Measurements from ENCODE around the gene SMPD3.

The SMPD3 gene

GRCh38 chr16:68380676-68381362 lies 67.5 kb downstream of the SMPD3 start:
- DNase-seq (ENCODE audit: low spot score): no peak

DNA sequence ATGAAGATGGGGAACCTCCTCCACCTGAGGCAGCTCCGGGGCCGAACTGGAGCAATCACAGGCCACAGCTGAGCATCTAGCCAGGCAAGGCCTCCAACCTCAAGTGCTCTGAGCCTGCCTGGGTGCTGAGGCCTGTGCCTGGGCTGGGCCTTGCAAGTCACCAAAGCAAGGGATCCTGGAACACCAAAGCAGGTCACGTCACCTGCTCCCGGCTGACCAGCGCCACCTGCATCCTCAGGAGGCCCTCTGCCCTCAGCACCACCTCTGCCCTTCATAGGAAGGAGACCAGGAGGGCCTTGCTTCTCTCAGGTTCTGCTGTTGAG lies 68.0 kb downstream of the SMPD3 start:
- no peak for DNase-seq (ENCODE audit: low spot score)

GRCh38 chr16:68379472-68380347 lies 68.6 kb downstream of the SMPD3 start:
- DNase-seq (ENCODE audit: low spot score): no peak

DNA sequence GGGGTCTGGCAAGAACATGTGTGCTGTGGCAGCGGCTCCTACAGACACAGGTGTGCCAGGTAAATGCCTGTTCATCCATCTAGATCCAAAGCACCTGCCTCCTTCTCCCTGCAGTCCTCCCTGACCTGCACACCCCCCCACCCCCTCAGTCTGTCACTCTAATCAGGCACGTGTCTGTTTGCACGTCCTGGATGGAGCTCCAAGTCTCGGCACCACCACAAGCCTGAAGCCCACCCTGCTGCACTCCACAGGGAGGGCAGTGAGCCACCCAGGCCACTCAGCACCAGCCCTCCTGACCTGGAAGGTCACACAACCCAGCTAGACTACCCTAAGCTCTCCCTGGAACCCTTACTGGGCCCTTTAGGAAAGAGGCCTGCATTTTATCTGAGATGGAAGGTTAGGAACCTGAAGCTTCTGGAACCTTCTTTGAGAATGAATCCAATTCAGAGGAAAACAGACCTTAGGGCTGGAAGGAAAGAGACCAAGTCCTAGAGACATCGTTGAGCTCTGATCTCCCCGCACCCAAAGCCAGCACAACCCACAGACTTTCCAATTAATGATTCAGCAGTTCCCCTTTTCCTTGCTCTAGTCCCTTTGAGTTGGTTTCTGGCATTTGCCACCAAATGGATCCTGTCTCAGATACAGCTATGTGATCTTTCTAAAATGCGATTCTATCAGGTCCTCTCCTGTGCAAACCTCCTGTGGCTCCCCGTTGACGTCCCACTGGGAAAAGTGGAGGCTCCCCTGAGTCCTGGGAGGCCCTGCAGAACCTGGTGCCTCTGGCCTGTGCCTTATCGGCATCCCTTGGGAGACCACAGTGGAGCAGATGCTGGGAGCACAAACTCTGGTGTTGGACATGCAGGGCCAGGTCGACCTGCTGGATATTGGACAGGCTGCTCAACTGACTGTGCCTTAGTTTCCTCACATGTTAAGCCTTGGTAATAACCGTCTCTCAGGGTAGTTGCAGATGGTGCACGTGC lies 69.6 kb downstream of the SMPD3 start:
- no peak for DNase-seq (ENCODE audit: low spot score)

- no peak for DNase-seq (ENCODE audit: low spot score)
These were observed 70.5 kb downstream of the SMPD3 start for GRCh38 chr16:68377667-68378393.

DNA sequence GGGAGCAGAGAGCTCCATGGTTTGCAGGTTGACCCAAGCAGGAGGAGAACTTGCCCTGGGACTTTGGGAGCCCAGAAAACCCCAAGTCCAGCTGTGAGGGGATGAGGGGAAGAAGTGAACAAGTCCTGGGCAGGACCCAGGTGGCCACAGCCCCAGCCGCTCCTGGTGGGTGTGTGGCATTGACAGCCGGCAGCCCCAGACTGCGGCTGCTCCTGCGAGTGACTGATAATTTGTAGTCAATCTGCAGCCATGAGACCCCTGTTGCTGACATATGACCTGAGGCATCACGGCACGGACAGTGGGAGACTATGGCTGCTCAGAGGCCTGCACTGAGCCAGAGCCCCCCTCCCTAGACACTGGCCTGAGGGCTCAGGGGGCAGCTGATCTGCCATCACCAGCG lies 71.1 kb downstream of the SMPD3 start:
- no peak for DNase-seq (ENCODE audit: low spot score)

DNA sequence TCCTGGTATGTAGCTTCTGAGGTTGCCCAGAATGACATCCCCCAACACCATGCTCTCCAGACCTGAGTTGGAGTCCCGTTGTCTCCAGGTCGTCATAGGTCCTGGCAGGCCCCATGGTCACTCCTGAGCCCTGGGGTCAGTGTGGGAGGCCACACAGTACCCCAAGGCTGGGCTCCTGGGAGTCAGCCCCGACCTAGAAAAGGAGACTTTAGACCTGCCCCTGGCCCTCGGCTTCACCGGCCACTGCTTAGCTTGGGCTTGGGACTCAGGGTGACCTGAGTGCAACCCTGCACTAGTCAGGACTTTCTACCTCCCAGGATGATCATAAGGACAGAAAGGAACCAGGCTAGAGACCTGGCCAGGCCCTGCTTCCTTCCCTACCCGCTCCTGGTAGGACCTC lies 71.7 kb downstream of the SMPD3 start:
- no peak for DNase-seq (ENCODE audit: low spot score)

DNA sequence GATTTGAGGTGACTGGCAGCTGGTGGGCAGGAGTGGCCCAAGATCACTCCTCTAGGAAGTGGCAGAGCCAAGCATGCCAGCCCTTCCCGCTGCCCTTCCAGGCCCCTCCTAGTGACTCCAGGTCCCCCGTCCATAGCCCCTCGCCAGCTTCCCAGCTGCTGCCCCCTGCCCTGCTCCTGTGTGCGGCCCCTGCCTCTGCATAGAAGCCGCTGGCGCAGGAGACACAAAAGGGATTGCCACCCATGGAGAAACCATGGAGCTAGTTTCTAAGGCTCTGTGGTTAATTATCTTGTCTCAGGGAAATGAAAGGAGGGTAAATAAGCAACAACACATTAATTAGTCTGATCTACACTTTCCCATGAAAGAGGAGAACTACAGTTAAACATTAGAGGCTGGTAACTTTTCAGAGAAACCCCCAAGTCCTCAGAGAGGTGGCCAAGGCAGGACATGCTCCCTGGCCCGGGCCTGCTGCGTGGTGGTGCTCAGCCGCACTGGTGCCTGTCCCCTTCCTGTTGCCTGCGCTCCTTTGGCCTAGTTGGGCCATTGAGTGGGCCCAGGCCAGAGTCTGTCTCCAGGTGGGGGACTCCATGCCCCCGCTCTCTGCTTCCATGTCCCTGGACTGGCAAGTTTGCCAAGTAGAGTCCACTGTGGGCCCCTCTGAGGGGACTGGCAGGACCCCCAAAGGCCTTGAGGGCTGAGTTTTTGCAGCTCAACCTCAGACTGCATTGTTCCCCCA lies 72.3 kb downstream of the SMPD3 start:
- DNase-seq (ENCODE audit: low spot score): no peak

DNA sequence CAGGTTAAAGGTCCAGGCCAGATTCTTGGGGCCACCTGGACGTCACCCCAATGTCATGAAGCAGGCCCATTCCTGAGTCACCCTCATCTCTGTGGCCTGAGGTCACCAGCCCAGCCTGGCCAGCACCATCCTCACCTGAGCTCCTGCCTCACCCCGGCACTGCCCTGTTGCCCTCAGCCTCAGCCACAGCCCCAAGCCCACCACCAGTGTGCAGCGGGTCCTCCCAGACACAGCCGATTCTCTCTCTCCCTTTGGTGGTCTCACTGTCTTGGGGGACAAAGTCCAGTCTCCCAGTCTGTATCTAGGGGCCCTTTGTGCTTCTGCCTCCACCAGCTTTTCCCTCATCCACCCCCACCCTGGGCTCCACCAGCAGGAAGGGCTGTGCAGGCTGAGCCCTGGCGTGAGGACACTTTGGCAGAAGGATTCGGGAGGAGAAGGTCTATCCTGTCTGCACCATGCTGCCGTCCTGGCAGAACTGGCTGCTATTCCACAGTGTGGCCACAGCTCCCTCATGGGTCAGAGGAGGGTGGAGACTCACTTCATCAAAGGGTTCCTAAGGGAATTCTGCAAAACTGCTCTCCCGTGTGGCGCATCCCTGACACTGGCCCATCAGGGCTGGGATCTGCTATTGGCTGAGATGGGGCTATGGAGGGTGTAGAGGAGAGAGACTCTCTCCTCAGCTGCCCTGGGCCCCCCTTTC lies 73.2 kb downstream of the SMPD3 start:
- no peak for DNase-seq (ENCODE audit: low spot score)

- DNase-seq (ENCODE audit: low spot score): no peak
These were observed 74.0 kb downstream of the SMPD3 start for GRCh38 chr16:68374246-68374805.

DNA sequence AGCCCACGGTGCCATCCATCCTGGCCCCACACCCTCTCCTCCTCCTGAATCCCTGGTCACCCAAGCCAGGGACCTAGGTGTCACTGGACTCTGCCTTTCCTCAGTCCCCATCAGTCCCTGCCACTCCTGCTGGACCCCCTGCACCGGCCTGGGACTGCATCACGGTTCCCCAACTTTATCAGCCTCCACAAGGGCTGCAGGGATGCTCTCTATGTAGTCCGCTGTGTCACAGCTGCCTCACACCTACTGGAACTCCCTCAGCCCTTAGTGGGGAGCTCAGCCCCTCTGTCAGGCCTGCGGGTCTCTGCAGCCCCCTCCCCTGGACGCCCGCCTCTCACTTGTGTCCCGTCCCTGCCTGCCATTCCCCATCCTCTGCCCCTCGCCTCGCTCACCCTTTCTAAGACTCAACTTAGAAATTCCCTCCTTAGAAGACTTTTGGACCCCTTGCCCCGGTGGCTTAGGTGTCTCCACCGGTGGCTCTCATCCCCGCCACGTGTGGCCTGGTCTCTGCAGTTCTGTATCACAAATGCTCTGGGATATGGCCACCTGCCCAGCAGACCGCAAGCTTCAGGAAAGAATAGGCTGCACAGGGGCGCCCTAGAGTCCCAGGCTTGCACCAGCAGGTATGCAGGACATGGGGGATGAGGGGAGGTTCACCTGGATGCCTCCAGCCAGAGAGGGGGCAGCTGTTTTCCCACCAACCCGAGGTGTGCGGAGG lies 74.6 kb downstream of the SMPD3 start:
- DNase-seq (ENCODE audit: low spot score): no peak

- no peak for DNase-seq (ENCODE audit: low spot score)
These were observed 75.5 kb downstream of the SMPD3 start for GRCh38 chr16:68372806-68373205.

DNA sequence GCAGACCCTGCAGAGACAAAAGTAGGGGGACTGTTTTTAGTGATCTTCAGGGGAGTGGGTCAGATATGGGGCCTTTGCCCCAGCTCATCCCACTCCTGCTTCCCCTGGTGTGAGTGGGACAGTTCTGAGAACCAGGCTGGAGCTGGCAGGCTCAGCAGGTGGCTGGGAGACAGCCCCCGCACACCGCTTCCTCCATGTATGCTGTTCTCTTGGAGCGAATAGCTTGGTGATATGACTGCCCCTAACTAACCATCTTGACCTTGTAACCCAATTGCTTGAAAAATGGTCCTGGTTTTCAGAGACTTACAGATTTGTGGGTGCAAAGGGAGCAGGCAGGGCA lies 76.0 kb downstream of the SMPD3 start:
- no peak for DNase-seq (ENCODE audit: low spot score)

DNA sequence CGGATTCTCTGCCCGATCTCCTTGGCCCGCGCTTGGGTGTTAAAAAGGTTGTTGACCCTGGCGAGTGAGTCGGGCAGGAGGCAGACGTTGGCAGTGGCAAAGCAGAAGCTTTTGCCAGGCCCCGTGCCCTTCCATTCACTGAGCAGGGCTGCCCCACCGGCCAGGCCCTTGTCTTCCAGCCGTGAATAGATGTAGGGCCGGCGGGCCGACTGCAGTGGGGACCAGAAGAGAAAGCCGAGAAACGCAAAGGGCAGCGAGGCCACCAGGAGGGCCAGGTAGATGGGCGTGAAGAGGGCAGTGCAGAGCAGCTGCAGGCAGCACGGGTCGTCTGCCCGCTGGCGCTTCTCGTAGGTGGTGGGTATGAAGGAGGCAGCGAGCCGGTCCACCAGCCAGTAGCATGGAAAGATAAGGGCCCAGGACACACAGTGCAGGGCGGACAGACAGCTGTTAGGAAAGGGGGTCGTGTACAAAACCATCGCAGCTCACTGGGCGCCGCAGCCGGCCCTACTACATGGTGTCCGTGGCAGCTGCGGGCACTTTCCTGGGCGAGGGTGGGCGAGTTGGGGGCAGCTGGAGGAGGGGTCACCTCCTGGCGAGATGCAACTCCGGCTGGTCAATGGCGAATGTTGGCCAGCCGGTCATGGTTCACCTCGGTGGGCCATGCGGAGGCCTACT lies 76.5 kb downstream of the SMPD3 start:
- DNase-seq (ENCODE audit: low spot score): no peak

DNA sequence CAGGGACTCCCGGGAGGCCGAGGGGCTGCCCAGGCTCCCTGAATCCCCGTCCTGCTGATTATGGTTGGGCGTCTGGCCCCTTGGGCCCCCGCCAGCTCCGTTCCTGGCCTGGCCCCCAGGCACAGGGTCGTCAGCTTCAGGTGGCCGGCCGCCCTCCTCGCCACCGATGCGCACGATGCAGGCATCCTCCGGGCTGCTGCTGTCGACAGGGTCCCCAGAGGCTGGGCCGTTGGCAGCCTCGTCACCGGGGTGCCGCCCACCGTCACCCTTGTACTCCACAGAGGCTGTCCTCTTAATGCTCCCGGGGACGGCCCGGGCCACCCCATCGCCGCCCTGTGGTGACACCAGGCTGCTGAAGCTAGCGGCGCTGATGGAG lies 77.0 kb downstream of the SMPD3 start:
- no peak for DNase-seq (ENCODE audit: low spot score)

- no peak for DNase-seq (ENCODE audit: low spot score)
These were observed 77.6 kb downstream of the SMPD3 start for GRCh38 chr16:68370581-68371275.

DNA sequence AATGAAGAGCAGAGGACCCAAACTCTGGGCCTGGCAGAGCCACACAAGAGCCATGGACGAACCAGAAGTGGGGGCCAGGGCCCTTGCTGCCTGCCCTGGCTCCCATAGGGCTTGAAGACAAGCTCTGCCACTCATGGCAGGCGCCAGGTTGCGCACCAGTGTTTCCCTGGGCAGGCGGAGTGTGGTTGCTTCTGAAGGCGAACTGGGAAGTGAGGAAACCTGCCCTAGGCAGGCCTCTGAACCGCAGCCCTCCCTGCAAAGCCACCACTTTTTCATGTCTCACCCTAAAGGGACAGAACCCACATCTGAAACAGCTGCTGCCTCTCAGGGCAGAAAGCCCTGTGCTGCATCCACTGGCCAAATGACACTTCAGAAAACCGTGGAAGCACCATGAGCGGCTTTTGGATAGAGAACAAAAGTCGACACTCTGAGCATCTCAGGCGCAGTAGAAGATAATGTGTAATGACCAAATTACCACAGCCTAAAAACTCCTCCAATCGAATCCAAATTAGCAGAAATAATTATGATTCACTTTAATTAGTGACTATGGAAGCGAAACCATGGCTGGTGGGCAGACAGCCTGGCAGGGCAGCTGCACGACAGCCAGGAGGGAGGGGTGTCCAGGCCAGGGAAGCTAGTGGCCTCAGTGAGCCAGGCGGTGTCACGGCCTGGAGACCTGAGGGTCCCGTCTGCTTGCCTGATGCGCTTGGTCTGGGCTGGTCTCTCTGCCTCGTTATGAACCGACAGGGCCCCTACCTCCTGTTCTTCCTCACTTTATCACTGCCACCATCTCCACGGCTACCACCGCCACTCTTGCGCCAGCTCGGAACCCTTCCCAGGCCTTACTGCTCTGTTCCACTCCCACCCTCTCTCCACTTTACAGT lies 78.4 kb downstream of the SMPD3 start:
- DNase-seq (ENCODE audit: low spot score): no peak

Data from hepatic stellate cell (primary cell).